ENCODE results near the gene CNNM3. TPM values are rescaled to one million over a fixed set of nuclear protein-coding genes. Genes with fewer than 3 reads are reported as not detected.

The CNNM3 gene
- total RNA-seq, 2 experiments from 2014 or later, result 31.4 to 41.5 TPM

GRCh38 chr2:96826546-96827278 is 10.6 kb downstream of the CNNM3 start:
- no peaks in the 10 kb centered on the region for H3K9me3 Mint-ChIP-seq
- POLR2A ChIA-PET, result no interaction called here
- peaks cover 44% of the 10 kb centered on the region for H3K36me3 Mint-ChIP-seq (ENCODE audit: low read depth)
- CTCF ChIA-PET, result interaction anchor here (0.7 kb wide), 1 partner anchor 13 kb away, joined by 3 read pairs; no protein-coding TSS in a partner anchor
- peaks cover 9% of the 10 kb centered on the region for H3K4me1 Mint-ChIP-seq
- no peak overlapping the region for H3K4me3 Mint-ChIP-seq
- no peak overlapping the region for H3K27ac Mint-ChIP-seq
- DNase-seq, result no peak
- H3K27me3 Mint-ChIP-seq, result no peaks in the 10 kb centered on the region

GRCh38 chr2:96828436-96828835 is 12.4 kb downstream of the CNNM3 start:
- Mint-ChIP-seq H3K36me3 (ENCODE audit: low read depth) (peaks cover 51% of the 10 kb centered on the region), H3K9me3 (no peaks in the 10 kb centered on the region)
- CTCF ChIA-PET, result interaction anchor here (0.6 kb wide), 1 partner anchor 84 kb away, joined by 3 read pairs; no protein-coding TSS in a partner anchor

GRCh38 chr2:96828874-96829273 is 12.8 kb downstream of the CNNM3 start:
- Mint-ChIP-seq H3K9me3 (no peaks in the 10 kb centered on the region), H3K27ac (no peak overlapping the region), H3K36me3 (ENCODE audit: low read depth) (peaks cover 54% of the 10 kb centered on the region), H3K4me3 (no peak overlapping the region), H3K4me1 (peaks cover 6% of the 10 kb centered on the region), H3K27me3 (no peaks in the 10 kb centered on the region)
- DNase-seq, result no peak
- CTCF ChIA-PET, result interaction anchor here (0.6 kb wide), 1 partner anchor 84 kb away, joined by 3 read pairs; no protein-coding TSS in a partner anchor
- POLR2A ChIA-PET, result no interaction called here

More at GRCh38 chr2:96828436-96828835, 12.4 kb downstream of the CNNM3 start:
- H3K4me3 Mint-ChIP-seq, result no peak overlapping the region
- no peaks in the 10 kb centered on the region for H3K27me3 Mint-ChIP-seq
- H3K4me1 Mint-ChIP-seq, result peaks cover 6% of the 10 kb centered on the region
- POLR2A ChIA-PET, result no interaction called here
- no peak overlapping the region for H3K27ac Mint-ChIP-seq
- no peak for DNase-seq

- CTCF ChIA-PET, result no interaction called here
- POLR2A ChIA-PET, result no interaction called here
Observed at GRCh38 chr2:96830044-96830562, 14.0 kb downstream of the CNNM3 start.

GRCh38 chr2:96831679-96832078 is 15.6 kb downstream of the CNNM3 start:
- no peaks in the 10 kb centered on the region for H3K9me3 Mint-ChIP-seq
- H3K36me3 Mint-ChIP-seq (ENCODE audit: low read depth), result peaks cover 46% of the 10 kb centered on the region
- H3K4me1 Mint-ChIP-seq, result peaks cover 3% of the 10 kb centered on the region
- no peak overlapping the region for H3K4me3 Mint-ChIP-seq
- DNase-seq, result no peak
- CTCF ChIA-PET, result no interaction called here
- no peaks in the 10 kb centered on the region for H3K27me3 Mint-ChIP-seq
- POLR2A ChIA-PET, result no interaction called here
- peak overlapping the region; percentile 1 for H3K27ac Mint-ChIP-seq

More at GRCh38 chr2:96830044-96830562, 14.0 kb downstream of the CNNM3 start:
- Mint-ChIP-seq H3K9me3 (no peaks in the 10 kb centered on the region), H3K27ac (peak overlapping the region; percentile 77), H3K4me1 (peaks cover 3% of the 10 kb centered on the region), H3K27me3 (no peaks in the 10 kb centered on the region), H3K4me3 (no peak overlapping the region), H3K36me3 (ENCODE audit: low read depth) (peaks cover 57% of the 10 kb centered on the region)
- DNase-seq, result no peak

- no peak overlapping the region for H3K4me3 Mint-ChIP-seq
- H3K27ac Mint-ChIP-seq, result no peak overlapping the region
- ChIA-PET CTCF (no interaction called here), POLR2A (no interaction called here)
- DNase-seq, result no peak
- no peaks in the 10 kb centered on the region for H3K27me3 Mint-ChIP-seq
- H3K4me1 Mint-ChIP-seq, result peaks cover 3% of the 10 kb centered on the region
- peaks cover 43% of the 10 kb centered on the region for H3K36me3 Mint-ChIP-seq (ENCODE audit: low read depth)
- H3K9me3 Mint-ChIP-seq, result no peaks in the 10 kb centered on the region
Observed at GRCh38 chr2:96832408-96832753, 16.3 kb downstream of the CNNM3 start.

GRCh38 chr2:96832754-96833507 is 16.9 kb downstream of the CNNM3 start:
- Mint-ChIP-seq H3K27me3 (no peaks in the 10 kb centered on the region), H3K9me3 (no peaks in the 10 kb centered on the region), H3K4me1 (peaks cover 3% of the 10 kb centered on the region), H3K27ac (no peak overlapping the region), H3K36me3 (ENCODE audit: low read depth) (peaks cover 39% of the 10 kb centered on the region), H3K4me3 (no peak overlapping the region)
- no peak for DNase-seq
- ChIA-PET CTCF (interaction anchor here (0.6 to 1.7 kb wide), 3 partner anchors 12 to 509 kb away, joined by 3 to 5 read pairs (median 4); partner anchors contain the start of gene ANKRD39), POLR2A (no interaction called here)

GRCh38 chr2:96835830-96836229 is 19.8 kb downstream of the CNNM3 start:
- ChIA-PET CTCF (interaction anchor here (0.7 to 2.2 kb wide), 3 partner anchors 18 to 36 kb away, joined by 3 to 13 read pairs (median 5); partner anchors contain the start of gene ANKRD39), POLR2A (no interaction called here)
- DNase-seq, result no peak
- Mint-ChIP-seq H3K36me3 (ENCODE audit: low read depth) (peaks cover 29% of the 10 kb centered on the region), H3K4me3 (no peak overlapping the region), H3K4me1 (peaks cover 21% of the 10 kb centered on the region), H3K27me3 (no peaks in the 10 kb centered on the region), H3K9me3 (no peaks in the 10 kb centered on the region), H3K27ac (no peak overlapping the region)

GRCh38 chr2:96837575-96837974 is 21.5 kb downstream of the CNNM3 start:
- Mint-ChIP-seq H3K27me3 (no peaks in the 10 kb centered on the region), H3K9me3 (no peaks in the 10 kb centered on the region), H3K4me1 (peaks cover 26% of the 10 kb centered on the region), H3K4me3 (no peak overlapping the region), H3K27ac (no peak overlapping the region), H3K36me3 (ENCODE audit: low read depth) (peaks cover 25% of the 10 kb centered on the region)
- DNase-seq, result no peak
- CTCF ChIA-PET, result interaction anchor here (1.4 to 1.7 kb wide), 2 partner anchors 10 to 21 kb away, joined by 4 to 8 read pairs; partner anchors contain the start of gene ANKRD39
- POLR2A ChIA-PET, result no interaction called here

GRCh38 chr2:96838345-96839292 is 22.6 kb downstream of the CNNM3 start:
- no peaks in the 10 kb centered on the region for H3K27me3 Mint-ChIP-seq
- H3K4me3 Mint-ChIP-seq, result peak overlapping the region; percentile 51
- peaks cover 30% of the 10 kb centered on the region for H3K4me1 Mint-ChIP-seq
- DNase-seq, result no peak
- H3K27ac Mint-ChIP-seq, result peak overlapping the region; percentile 90
- peaks cover 20% of the 10 kb centered on the region for H3K36me3 Mint-ChIP-seq (ENCODE audit: low read depth)
- CTCF ChIA-PET, result interaction anchor here (0.8 to 1.7 kb wide), 8 partner anchors 9 to 274 kb away, joined by 3 to 8 read pairs (median 4); partner anchors contain the start of genes ANKRD36 and ANKRD39
- POLR2A ChIA-PET, result no interaction called here
- H3K9me3 Mint-ChIP-seq, result no peaks in the 10 kb centered on the region

- Mint-ChIP-seq H3K27me3 (no peaks in the 10 kb centered on the region), H3K36me3 (ENCODE audit: low read depth) (peaks cover 19% of the 10 kb centered on the region), H3K27ac (peak overlapping the region; percentile 90), H3K9me3 (no peaks in the 10 kb centered on the region), H3K4me1 (peaks cover 30% of the 10 kb centered on the region), H3K4me3 (peak overlapping the region; percentile 51)
- peak; percentile 90 for DNase-seq
- ChIA-PET POLR2A (no interaction called here), CTCF (interaction anchor here (0.8 to 1.7 kb wide), 6 partner anchors 17 to 273 kb away, joined by 3 to 8 read pairs (median 4); partner anchors contain the start of genes ANKRD36 and ANKRD39)
Observed at GRCh38 chr2:96839293-96839874, 23.3 kb downstream of the CNNM3 start.
